Activated gamma-delta T cell treated with anti-CD3 and anti-CD28 coated beads, Interleukin-2, amount 50 U/mL, for 16 hours (primary cell): ENCODE results near the gene DCDC1.

Source experiments
- DNase-seq: peaks from one replicate; pipeline ENCODE4 v3.0.0-alpha.2; 2020; ENCODE audit warnings: low read depth

DCDC1 gene

GRCh38 chr11:30852645-30853044, 516.9 kb downstream of the DCDC1 start:
- DNase-seq = no peak

GRCh38 chr11:30852091-30852490, 517.4 kb downstream of the DCDC1 start:
- DNase-seq = no peak

GRCh38 chr11:30837252-30837651, 532.3 kb downstream of the DCDC1 start:
- no peak for DNase-seq

- DNase-seq = no peak
These were observed 536.7 kb downstream of the DCDC1 start for GRCh38 chr11:30832831-30833230.

- DNase-seq = no peak
These were observed 538.9 kb downstream of the DCDC1 start for GRCh38 chr11:30830681-30831080.

- DNase-seq = no peak
These were observed 542.6 kb downstream of the DCDC1 start for GRCh38 chr11:30826911-30827310.

GRCh38 chr11:30825723-30826122, 543.8 kb downstream of the DCDC1 start:
- no peak for DNase-seq

- no peak for DNase-seq
These were observed 546.4 kb downstream of the DCDC1 start for GRCh38 chr11:30823119-30823518.

- no peak for DNase-seq
These were observed 548.0 kb downstream of the DCDC1 start for GRCh38 chr11:30821438-30821965.

- DNase-seq = no peak
These were observed 550.8 kb downstream of the DCDC1 start for GRCh38 chr11:30818721-30819120.

GRCh38 chr11:30816959-30817880, 552.3 kb downstream of the DCDC1 start:
- no peak for DNase-seq

GRCh38 chr11:30815619-30816018, 553.9 kb downstream of the DCDC1 start:
- DNase-seq = no peak

- no peak for DNase-seq
These were observed 554.8 kb downstream of the DCDC1 start for GRCh38 chr11:30814737-30815136.
